ENCODE measurements around the gene EIF3J.
A peak's percentile ranks its signal among the peaks of the same experiment; 100 is the strongest.
"Not testable (repeated sequence)": the region's sequence is repeated elsewhere in the genome, so short reads cannot be mapped to it uniquely, and the experiment has no call there.

Gene EIF3J

GRCh38 chr15:44536962-44537734 is at the start of gene EIF3J:
EIF3J (plus strand) TSS chr15:44537147; CDS start chr15:44537195, 48 bp downstream.
- peak; percentile 96 to 97 for DNase-seq

- no peak for DNase-seq
Observed at GRCh38 chr15:44489464-44489863, 47.5 kb upstream of the EIF3J start.

GRCh38 chr15:44490622-44491021 is 46.3 kb upstream of the EIF3J start:
- DNase-seq, result no peak

GRCh38 chr15:44492040-44492439 is 44.9 kb upstream of the EIF3J start:
- no peak for DNase-seq

GRCh38 chr15:44492672-44493071 is 44.3 kb upstream of the EIF3J start:
- no peak for DNase-seq

GRCh38 chr15:44495562-44495961 is 41.4 kb upstream of the EIF3J start:
- no peak for DNase-seq

- DNase-seq, result no peak
Observed at GRCh38 chr15:44500555-44500954, 36.4 kb upstream of the EIF3J start.

- peak in 1 of 2 donors; percentile 51 for DNase-seq
Observed at GRCh38 chr15:44501768-44502366, 35.1 kb upstream of the EIF3J start.

- no peak for DNase-seq
Observed at GRCh38 chr15:44516436-44516835, 20.5 kb upstream of the EIF3J start.

GRCh38 chr15:44519537-44519936 is 17.4 kb upstream of the EIF3J start:
- no peak for DNase-seq

- DNase-seq, result no peak
Observed at GRCh38 chr15:44525018-44525417, 11.9 kb upstream of the EIF3J start.

- no peak for DNase-seq
Observed at GRCh38 chr15:44527241-44527640, 9.7 kb upstream of the EIF3J start.

- no peak for DNase-seq
Observed at GRCh38 chr15:44529864-44530604, 6.9 kb upstream of the EIF3J start.

GRCh38 chr15:44530653-44531052 is 6.3 kb upstream of the EIF3J start:
- no peak for DNase-seq

GRCh38 chr15:44532275-44532674 is 4.7 kb upstream of the EIF3J start:
- not testable (repeated sequence) for DNase-seq

- DNase-seq, result no peak
Observed at GRCh38 chr15:44532689-44533088, 4.3 kb upstream of the EIF3J start.

GRCh38 chr15:44535092-44535491 is 1.9 kb upstream of the EIF3J start:
- DNase-seq, result no peak

- peak in 1 of 2 donors; percentile 31 for DNase-seq
Observed at GRCh38 chr15:44535523-44536301, 1.2 kb upstream of the EIF3J start.

- DNase-seq, result no peak
Observed at GRCh38 chr15:44536302-44536961, 515 bp upstream of the EIF3J start.

GRCh38 chr15:44537735-44538240 is 841 bp downstream of the EIF3J start:
- peak in 1 of 2 donors; percentile 41 for DNase-seq

GRCh38 chr15:44541282-44541958 is 4.5 kb downstream of the EIF3J start:
- no peak for DNase-seq

GRCh38 chr15:44542596-44542995 is 5.6 kb downstream of the EIF3J start:
- DNase-seq, result no peak

Measured in CD4-positive, alpha-beta T cell treated with Interferon alpha-2 for 1 hour (primary cell).